Lower leg skin (tissue), 4 donors: ENCODE measurements around the gene HYDIN. TPM values are rescaled to one million over a fixed set of nuclear protein-coding genes. Genes with fewer than 3 reads are reported as not detected.

Experiments
- total RNA-seq, 4 donors: library from RNA; depleted of rRNA; stranded (reverse); fragments of >200 nt; gene quantifications; one replicate each; pipeline ENCODE4 v1.1.0, GENCODE V29; 2016

Gene HYDIN
- total RNA-seq, 4 donors from 2014 or later = 0.15 to 2.3 (median 1.5) TPM; not detected in 1

Other genes starting within 250 kb of the HYDIN start
- 10 to 100 TPM; 12.6 to 17.9 (median 16.0) TPM for gene CMTR2, start 58.7 kb upstream of the HYDIN start, total RNA-seq
- 1 to 10 TPM in 3 of 4 donors, not detected in 1; 3.8 to 5.1 (median 4.1) TPM for gene CALB2, start 128.0 kb upstream of the HYDIN start, total RNA-seq
- not detected for gene TLE7, start 211.3 kb upstream of the HYDIN start, total RNA-seq
- 1 to 10 TPM; 3.6 to 8.1 (median 5.8) TPM for gene ZNF23, start 231.5 kb upstream of the HYDIN start, total RNA-seq